HG03280 (cell line): ENCODE results near the gene PHF10.
"Not testable (repeated sequence)": the region's sequence is repeated elsewhere in the genome, so short reads cannot be mapped to it uniquely, and the experiment has no call there.

Experiments used
- ATAC-seq: cut with Tn5 transposase; IDR thresholded peaks from one replicate; pipeline ENCODE4 v1.9.1; 2021; ENCODE audit warnings: mild to moderate bottlenecking, moderate library complexity; ENCODE audit not compliant: unreplicated experiment

Gene PHF10

DNA sequence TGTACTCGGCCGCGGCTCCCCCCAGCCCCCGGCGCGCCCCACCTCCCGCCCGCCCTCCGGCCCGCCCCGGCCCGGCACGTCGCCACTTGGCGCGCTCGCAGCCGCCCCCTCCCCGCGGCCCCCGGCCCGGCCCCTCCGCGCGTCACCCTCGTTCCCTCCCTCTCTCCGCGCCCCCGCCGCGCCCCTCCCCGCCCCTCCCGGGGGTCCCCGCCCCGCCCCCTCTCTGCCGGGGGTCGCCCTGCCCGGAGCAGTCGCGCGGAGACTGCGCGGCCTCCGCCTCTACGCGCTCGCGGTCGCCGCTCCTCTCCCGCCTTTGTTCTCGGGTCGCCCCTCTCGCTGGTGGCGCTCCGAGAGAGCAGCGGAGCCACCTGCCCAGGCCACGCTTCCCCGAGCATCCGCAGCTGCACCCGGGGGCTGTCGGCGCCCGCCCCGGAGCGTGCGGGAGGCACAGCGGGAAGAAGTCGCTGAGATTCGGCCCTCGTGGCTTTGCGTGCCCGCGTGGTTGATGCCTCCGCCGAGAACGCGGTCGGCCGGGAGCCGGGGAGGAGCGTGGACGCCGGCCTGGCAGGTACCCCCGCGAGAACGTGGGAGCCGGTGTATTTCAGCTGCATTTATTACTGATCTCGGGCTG lies at the start of gene PHF10:
Gene PHF10 (minus strand): TSS at position 7 of the 631 bp plus-strand sequence. CDS start 569 bp downstream, outside the sequence.
- peak; percentile 42 for ATAC-seq

GRCh38 chr6:169766921-169767736 lies 42.8 kb upstream of the PHF10 start:
- ATAC-seq: no peak

DNA sequence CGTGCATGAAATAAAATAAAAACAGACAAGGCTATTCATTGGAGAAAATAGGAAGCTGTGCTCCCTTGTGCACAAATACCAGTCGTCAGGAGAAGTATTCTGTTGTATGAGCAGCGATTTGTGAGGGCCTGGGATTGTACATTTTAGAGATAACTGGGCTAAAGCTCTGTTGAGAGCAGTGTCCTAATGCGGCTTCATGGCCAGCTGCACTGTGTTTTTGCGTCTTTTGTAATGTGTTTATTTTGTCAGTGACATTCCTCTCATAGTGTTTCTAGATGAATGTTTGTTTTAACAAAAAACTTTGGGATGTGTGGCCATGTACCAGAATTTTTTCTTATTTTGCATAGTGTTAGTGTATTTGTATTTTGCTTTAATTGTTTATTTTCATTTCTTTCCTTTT lies 41.9 kb upstream of the PHF10 start:
- no peak for ATAC-seq

DNA sequence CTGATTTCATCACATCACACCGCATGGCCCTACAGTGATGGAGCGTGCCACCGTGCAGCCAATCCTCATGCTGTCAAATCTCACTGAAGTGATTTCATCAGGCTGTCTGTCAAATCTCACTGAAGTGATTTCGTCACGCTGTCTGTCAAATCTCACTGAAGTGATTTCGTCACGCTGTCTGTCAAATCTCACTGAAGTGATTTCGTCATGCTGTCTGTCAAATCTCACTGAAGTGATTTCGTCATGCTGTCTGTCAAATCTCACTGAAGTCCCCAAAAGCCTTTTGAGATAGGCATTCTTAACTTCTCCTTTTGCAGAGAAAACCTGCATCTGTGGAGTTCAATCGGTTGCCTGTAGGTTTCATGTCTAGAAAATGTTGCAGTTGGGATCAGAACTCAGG lies 41.5 kb upstream of the PHF10 start:
- ATAC-seq: not testable (repeated sequence)

- no peak for ATAC-seq
These were observed 39.6 kb upstream of the PHF10 start for GRCh38 chr6:169763881-169764280.

GRCh38 chr6:169763308-169763707 lies 39.0 kb upstream of the PHF10 start:
- ATAC-seq: no peak

DNA sequence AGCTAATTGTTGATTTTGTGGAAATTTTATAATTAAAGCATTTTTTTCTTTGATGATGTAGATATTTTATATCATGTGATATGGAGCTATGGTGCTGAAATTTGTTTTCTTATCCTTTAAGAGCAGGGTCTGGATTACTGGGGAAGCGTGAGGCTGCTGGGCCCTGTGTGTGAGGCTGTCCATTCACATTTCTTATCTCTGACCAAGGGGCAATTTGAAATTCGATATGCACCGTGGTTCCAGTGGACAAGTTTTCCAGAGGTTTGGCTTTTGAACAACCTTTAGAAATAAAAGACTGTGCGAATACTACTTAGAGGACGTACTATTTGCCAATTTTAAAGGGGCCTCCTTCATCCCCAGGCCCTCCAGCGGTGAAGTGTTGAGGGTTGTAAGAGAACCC lies 30.9 kb upstream of the PHF10 start:
- ATAC-seq: no peak

DNA sequence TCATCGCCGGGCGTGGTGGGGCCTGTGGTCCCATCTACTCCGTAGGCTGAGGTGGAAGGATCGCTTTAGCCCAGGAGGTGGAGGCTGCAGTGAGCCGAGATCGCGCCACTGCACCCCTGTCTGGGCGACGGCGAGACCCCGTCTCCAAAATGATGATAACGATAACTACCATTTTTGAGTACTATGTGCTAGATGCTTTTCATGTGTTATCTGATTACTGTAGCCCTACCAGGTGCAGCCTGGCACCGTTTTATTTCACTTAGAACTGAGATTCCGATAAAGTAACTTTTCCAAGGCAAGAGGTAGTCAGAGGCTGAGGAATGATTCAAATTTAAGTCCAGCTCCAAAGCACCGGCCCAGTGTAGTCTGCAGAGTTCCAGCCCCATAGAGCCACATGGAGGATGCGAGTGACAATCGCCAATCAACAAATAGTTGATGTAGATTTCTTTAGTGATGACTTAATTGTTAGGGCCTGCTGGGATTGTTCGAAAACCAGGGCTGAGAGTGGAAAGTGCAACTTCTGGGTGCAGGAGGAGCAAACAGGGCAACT lies 27.8 kb upstream of the PHF10 start:
- no peak for ATAC-seq

DNA sequence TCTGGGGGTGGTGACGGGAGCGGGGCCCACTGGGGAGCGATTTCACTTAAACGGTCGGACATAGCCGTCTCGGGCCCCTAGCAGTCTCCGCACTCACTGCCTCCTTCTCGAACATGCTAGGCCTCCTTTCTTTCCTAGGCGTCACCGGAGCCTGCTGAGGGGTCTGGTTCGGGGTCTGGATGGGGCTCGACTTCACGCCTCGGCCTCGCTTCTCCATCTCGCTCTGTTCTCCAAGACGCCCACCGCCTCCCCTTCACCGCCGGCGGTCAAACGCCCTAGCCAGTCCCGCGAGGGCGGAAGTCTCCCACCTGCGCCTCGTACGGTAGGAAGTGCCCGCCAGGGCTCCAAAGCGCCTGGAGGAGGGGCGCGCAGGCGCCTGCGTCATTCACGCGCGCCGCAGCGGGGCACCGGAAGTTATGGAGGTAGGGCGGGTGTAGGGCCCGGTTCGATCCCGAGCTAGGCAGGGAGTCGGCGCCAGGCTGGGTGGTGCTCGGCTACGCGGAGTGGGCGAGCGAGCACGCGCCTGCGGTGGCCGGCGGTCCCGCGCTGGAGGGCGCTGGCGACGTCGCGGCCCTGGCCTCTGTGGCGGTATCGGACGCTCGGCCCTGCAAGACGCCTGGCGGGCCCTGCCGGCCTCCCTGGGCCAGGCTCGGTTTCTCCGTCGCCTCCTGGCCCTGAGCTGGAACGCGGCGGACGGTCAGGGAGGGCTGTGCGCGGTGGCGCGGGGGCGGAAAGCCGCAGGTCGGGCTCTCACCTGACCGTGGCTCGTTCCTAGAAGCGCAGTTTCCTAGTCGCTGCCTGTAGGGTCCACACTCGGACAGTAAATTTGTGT lies 27.2 kb upstream of the PHF10 start, which contains the start of the genes DYNLT2 and ERMARD:
Gene DYNLT2 (minus strand): TSS at position 331 of the 832 bp plus-strand sequence. CDS start 114 bp downstream, at position 217.
Gene ERMARD (plus strand): TSS at position 381 of the 832 bp plus-strand sequence. CDS start 36 bp downstream, at position 417.
- ATAC-seq: peak; percentile 95

- ATAC-seq: no peak
These were observed 22.3 kb upstream of the PHF10 start for GRCh38 chr6:169746556-169746955.

- no peak for ATAC-seq
These were observed 21.1 kb upstream of the PHF10 start for GRCh38 chr6:169745405-169745804.

DNA sequence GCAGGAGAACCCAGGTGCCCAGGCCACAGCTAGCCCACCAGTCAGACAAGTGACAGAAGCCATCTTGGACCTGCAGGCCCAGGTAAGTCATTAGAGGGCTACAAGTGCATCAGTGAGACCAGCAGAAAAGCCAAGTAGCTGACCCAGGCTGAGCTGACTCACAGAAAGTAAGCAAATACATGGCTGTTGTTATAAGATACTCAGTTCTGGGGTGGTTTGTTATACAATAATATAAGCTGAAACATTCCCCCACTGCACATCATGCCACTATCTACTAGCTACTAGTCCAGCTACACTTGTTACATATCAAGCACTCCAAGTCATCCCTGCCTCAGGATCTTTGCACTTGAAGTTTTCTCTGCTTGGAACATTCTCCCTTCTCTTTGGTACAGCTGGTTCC lies 17.0 kb upstream of the PHF10 start:
- ATAC-seq: no peak

DNA sequence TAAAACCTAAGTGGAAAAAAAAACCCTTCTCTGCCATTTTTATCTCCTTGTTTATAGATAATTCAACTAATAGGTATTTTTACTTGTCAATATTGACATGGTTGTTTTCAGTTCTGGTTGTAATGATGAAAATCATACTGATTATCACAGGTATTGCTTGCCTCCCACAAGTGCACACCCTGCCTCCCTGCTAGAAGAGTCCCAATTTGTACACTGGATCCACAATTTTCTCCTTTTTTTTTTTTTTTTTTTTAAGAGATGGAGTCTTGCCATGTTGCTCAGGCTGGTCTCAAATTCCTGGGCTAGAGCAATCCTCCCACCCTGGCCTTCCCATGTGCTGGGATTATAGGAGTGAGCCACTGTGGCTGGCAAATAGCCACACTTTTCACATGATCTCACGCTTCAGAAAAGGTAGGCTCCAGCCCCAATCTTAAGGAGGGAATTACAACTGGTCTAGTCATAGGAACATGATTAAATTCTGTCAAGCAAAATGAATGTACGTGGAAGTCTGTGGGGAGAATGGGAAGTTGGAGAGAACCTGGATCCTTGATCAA lies 14.8 kb upstream of the PHF10 start:
- no peak for ATAC-seq

GRCh38 chr6:169738204-169738975 lies 14.1 kb upstream of the PHF10 start:
- no peak for ATAC-seq

DNA sequence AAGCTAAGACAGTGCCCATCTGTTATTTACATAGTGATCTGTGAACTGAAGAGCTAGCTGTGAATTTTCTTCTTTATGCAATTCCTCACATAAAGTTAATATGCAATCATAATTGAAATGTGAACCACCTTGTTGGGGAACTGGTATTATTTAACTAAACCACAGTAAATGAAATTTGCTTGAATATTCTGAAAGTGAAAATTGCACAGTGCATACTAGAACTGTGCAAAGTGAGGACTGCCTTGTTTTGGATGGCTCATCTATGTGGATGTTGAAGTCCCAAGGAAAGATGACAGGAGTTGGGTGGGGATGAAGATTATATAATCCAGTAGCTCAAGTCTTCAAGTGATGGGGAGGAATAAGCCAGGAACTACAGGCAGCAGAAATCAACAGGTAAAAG lies 5.7 kb upstream of the PHF10 start:
- no peak for ATAC-seq

GRCh38 chr6:169726963-169727362 lies 2.7 kb upstream of the PHF10 start:
- ATAC-seq: no peak

DNA sequence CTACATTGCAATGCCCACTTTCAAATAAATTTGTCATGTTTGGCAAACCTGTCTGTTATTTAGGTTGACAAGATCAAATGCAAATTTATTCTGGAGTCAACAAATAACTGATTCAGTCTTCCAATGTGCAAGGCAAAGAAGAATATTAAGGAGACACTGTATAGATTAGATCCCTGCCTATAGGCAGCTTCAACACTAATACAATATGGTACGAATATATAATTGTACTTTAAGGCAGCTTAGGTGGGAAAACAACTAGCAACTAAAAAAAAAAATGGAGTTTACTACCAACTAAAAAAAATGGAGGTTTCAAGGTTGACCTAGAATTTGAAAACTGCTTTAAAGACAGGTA lies 1.7 kb upstream of the PHF10 start:
- ATAC-seq: no peak

DNA sequence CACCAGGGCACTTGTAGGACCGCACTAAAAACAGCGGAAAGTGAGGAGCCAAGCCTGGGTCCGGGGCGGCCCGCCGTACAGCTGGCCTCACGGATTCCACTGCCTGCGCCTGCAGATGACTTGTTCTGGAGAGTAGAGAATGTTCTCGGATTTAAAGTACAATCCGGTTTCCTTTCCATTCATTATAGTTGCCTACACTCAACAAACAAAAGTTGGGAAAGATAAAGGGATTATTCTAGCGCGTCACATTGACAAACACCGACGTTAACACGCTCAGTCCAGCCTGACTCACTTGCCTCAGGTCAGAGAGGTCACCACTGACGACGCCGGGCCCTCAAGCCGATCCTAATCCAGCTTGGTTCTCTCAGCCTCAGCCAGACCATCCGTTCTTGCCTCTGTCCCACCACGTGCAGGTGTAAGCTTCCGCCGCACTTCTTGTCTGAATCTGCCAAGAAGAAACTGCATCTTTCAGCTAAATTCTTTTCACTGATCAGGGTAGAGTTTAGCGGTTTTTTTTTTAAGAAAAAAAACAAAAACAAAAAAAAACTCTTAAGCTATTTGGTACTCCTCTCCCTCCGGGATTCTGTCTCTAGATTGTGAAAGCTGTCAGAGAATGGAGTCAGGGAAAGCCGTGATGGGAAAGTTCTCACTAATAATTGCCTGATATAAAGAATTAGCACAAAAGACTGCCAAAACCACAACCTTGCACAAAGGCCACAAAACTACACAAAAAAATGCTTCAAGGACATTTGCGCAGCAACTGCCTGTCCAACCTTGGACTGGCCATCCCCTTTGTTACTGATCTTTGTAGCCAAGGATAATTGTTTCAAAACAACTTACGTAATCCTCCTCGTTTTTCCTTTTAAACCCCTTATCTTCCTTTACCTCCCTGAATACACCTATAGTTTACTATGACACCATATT lies 1.1 kb upstream of the PHF10 start:
- peak; percentile 3 for ATAC-seq

DNA sequence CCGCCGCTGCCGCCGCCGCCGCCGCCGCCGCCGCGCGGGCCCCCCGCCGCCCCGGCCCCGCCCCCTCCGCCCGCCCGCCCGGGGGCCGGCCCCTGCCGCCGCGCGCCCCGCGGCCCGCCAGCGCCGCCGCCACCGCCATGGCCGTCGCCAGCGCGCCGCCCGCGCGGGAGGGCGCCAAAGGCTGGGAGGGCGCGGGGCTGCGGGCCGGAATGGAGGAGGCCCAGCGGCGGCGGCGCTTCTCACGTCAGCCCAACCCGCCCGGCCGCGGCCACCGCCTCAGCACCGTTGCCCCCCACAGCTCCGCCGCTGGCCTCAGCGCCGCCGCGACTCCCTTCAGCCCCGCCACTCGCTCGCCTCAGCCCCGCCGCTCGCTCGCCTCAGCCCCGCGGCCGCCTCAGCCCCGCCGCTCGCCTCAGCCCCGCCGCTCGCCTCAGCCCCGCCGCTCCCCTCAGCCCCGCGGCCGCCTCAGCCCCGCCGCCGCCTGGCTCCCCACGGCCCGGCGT lies 258 bp downstream of the PHF10 start:
- peak; percentile 50 for ATAC-seq
